CD4-positive, alpha-beta T cell treated with Interleukin-12 subunit alpha and Interleukin-12 subunit beta, for 1 hour (primary cell): ENCODE results near the gene ANO2.

Experiments
- DNase-seq: peaks from one replicate; pipeline ENCODE4 v3.0.0-alpha.2; 2020

The ANO2 gene

DNA sequence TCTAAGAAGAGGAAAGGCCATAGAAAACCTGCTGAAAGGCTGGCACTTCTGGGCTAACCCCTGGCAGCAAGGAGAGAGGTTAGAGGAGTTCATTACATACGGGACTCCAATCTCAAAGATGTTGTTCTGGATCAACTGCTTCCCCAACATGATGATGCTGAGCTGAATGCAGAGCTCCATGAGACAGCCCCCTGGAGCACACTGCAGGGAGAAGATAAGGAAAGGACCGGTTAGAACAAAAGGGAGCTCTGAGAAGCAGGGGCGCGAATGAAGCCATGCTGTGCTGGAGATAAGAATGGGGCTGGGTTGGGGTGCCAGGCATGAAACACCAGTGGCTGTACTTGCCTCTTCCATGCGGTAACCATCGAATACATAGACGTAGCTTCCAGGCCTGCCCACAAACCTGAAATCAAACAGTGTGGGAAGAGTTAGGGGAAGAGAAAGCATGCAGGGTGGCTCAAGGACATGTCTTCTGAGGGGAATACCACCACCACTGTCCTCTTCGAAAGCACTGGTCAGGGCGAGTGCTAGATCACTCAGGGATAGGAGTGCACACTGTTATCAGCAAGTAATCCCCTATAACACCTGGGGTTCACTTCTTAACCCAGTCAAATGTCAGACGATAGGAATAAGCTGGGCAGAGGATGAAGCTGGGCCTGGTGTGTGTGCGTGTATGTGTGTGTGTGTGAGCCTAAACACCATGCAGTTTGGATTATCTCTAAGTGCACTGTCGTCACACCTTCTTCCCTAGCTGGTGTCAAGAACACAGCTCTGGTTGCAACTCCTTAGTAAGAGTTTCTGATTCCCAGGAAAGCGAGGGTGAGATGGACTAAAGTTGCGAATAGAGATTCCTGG is 332.3 kb downstream of the ANO2 start:
- DNase-seq, result no peak

DNA sequence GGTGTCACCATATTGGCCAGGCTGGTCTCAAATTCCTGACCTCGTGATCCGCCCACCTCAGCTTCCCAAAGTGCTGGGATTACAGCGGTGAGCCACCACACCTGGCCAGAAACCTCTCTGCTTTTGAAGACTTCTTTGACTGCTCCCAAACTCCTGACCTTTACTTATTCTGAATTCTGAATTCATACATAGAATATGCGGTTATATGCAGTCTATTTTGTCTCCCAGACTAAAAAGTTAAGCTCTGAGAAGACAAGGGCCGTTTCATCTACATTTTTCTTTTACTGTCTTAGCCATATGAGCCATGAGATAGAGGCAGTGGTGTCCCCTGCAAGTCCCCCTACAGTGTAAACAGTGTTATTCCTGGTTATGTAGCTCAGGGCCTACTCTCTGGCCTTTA is 333.9 kb downstream of the ANO2 start:
- no peak for DNase-seq

DNA sequence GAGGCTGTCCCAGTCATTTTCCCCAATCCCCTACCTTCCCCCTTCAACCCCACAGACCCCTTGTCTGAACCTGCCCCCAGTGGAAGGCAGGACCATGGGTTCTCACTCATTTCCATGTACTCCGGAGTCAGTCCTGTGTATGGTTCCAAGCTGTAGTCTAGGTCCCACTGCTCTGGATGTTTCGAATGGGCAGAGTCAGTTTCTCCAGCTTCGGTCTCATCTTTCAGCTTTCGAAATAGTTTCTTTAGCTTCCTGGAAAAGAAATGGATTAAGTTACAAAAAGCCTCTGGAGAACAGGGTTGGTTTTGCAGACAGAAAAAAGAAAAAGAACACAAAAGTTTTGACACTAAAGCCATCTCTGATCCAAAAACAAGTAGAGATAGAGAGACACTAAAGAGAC is 345.7 kb downstream of the ANO2 start:
- DNase-seq, result no peak

DNA sequence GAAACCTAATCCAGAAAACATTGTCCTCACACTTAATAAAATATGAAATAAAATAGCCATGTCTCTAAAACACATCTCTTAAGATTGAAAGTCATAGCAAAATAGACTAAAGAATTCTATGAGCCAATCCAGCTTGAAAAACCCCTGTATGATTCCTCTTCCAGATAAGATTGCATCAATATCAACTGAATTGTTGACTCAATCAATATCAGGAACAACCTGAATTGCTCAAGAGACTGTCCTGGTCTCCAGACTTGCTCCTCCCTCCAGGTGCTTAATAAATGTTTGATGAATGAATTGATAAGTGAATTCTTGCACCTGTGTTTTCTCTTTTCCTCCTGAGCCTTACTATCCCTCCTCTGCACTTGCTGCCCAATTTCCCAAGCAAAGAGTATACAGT is 351.1 kb downstream of the ANO2 start:
- DNase-seq, result no peak

DNA sequence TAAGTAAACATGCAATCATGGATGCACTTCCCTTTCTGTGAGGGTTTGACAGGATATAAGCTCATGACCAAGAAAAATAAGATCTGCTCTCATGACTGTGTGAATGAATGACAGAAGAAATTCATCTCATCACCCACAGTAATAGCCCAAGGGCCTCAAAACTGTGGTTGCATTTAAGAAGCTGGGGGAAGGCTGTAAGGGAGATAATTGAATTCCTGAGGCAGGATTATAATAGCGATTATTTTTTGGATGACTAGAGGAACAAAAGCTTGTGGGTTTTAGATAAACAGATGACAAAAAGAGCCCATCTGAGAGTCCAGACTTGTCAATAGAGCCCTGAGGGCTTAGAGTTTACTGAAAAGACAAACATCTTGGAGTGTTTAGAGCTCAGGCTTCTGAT is 352.0 kb downstream of the ANO2 start:
- DNase-seq, result no peak

DNA sequence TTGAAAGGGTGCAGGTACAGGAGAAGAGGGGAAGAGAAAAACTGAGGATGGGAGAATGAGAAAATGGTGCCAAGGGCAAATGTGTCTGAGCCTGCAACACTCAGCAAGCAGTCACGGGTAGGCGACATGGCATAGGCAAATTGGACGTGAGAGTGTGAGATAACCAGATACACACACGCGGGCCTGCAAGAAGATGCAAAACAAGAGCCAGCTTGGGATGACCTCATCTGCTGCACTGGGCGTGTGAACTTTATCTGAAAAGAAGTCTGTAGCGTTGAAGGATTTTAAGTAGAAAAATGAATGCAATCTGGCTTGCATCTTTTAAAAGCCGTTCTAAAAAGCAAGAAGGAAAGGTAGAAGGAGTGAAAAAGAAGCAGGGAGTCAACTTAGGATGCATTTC is 352.7 kb downstream of the ANO2 start:
- no peak for DNase-seq

DNA sequence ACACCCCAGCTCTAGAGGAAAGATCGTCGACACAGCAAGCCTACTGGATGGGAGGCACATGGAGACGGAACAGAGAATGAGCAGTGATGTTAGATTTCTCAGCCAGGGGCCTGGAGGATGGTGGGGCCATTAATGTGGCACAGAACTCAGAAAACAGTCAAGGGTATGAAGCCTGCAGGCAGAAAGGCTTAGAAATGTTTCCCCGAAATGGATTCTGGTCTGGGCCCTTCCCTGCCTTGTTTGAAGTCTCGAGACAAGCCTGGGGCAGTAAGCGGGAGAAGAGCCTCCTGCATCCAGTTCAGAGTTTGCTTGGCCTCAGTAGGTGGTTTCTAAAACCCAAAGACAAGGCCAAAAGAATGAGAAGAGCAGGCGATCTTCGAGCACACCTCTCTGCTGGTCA is 354.7 kb downstream of the ANO2 start:
- no peak for DNase-seq

DNA sequence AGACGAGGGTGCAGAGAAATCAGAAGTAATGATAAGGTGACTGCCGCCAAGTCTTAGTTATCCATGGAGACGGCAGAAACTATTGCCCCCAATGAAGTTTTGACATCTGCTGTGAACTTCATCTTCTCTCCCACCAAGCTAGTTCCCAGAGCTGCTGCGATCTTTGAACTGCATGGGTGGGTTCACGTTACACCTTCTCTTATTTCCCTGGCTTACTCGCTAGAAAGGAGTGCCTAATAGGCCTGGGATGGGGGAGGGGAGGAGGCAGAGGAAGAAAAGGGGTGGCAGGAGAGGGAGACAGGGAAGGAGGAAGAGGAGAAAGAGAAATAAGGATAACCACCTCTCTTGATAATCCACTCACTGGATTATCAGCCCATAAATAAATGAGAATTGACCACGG is 356.0 kb downstream of the ANO2 start:
- DNase-seq, result no peak

DNA sequence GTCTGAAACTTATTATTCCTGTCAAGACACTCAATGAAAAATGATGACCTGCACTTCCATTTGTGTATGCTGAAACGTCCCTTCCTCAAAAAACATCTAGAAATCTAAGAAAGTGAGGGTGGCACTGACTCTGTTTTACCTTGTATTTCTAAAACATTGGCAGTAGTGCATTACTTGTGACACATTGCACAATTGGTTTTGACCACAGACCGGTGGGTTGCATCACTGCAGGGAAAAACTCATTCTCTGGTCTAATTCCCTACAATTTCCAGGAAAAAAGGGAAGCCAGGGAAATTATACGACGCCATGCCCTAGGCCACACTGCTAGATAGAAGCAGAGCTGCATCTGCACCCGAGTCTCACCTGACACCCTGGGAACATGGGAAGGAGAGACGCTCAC is 356.5 kb downstream of the ANO2 start:
- no peak for DNase-seq

DNA sequence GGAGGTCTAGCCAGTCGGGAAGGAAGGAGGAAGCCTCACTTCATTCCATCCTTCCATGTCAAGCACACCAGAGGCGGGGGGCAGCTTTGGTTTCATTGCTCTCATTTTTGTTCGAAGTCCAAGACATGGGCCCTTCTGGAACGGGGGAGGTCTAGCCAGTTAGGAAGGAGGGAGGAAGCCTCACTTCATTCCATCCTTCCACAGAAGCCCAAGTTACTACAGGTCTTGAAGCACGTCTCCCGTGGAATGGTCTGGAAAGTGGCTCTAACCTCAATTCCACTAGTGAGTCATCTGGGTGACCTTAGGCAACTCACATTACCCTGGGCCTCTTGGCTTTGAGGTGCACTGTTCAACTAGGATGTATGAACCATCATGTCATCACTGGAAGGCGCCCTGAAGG is 356.9 kb downstream of the ANO2 start:
- no peak for DNase-seq

DNA sequence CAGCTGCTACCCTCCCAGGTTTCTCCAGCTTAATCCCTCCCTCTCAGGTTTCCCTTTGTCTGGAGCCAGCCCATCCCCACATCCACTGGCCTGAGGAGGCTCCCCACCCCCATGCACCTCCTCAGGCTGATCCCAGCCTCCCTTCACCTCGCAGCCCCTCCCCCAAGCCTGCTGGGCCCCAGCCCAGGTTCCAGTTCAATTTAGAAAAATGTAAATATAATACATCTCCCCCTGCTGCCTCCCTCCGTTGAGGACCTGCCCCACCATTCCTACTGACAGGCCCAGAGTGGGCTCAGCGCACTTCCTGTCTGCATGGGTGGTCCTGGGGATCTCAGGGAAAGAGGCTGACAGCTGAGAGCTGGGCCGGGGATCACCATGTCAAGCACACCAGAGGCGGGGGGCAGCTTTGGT is 357.3 kb downstream of the ANO2 start:
- DNase-seq, result no peak

DNA sequence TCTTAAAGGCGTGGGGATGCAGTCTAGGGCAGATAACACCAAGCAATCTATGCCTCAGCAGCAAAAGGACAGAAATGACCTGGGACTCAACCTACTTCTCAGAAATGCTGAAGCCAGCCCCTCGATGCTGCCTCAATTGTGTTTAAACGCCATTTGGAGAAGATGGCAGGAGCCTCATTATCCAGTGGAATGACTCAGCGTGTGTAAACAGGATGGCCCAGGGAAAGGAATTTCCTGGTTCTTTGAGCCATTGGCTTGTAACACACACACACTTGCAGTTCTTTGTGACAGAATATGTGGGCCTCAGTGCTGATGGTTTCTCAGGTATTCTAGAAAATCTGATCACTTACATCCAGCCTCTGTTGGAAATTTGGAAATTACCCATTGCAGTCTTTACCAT is 358.9 kb downstream of the ANO2 start:
- no peak for DNase-seq

DNA sequence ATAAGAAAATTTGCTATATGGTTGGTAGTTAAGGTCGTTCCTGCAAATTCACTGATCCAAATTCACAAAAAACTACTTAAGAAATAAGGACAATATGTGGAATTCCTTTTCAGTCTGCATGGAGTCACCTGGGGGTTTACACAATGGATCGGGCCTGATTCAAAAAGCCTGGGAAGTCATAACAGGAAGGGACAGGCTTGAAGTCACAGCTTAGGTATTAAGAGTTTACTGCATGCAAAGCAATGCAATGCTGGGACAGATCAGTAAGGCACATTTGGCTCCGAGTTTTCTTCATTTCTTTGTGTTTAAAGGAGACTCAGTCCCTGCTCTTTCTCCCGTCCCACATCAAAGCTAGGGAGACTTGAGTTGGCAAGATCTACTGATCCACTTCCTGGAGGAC is 359.9 kb downstream of the ANO2 start:
- no peak for DNase-seq

DNA sequence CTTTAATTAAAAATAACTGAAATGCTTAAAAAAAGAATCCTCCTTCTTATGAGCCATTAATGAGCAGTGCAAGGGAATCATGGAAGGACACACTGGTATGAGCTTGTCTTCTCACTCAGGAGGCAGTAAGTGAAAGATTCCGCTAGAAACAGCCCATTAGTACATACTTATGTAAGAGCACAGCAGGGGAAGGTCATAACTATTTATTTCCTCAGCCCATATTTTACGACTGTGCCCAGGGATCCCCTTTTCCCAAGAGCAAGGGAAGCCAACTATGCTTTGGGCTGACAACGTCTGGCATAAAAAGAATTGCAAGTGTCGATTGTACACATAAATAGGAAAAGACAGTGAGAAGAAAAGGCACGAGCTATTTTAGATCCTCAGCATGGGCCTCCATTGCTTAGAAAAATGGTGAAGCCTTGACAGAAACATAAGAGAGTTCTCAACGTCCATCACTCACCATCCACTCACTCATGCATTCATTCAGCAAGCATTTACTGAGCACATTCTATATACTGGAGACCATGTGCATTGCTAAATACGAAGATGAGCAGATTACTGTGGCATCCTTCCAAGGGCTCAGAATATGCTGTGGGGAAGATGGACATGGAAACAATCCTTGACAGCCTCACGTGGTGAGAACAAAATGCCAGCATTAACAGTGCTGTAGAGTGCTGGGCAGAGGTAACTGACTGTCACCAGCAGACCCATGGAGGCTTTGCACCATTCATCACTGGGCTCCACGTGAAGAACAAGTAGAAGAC is 360.5 kb downstream of the ANO2 start:
- no peak for DNase-seq

DNA sequence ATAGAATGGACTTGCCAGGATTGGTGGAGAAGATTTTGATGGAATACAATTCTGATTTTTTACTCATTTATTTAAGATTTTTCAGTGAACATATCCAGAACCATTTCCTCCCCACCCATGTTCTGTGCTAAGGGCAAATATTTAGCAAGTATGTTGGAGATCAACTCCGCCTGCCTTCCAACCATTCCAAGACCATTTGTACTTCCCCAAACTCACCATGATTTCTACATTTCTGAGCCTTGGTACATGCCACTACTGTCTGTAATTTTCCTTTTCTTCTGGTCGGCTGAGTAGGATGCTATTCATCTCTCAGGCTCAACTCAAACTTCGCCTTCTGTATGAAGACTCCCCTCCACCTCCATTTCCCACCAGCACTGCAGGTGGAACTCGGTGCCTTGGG is 362.5 kb downstream of the ANO2 start:
- DNase-seq, result no peak

DNA sequence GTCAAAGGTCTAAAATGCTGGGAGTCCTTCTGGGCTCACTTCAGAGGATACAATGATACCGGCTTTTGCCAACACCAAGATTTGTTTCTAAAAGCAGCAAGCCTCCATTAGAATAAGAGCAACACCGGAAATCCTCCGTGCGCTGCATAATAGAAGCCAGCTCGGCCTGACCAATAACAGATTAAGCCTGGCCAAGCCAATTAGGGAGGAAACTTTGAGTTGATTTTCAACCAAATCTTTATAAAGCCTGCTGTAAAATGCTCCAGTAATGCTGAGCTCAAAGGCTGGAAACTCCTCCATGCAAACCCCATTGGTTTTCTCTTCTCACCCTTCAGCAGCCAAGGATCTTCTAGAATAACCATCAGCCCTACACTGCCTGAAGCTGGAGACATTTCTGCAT is 363.0 kb downstream of the ANO2 start:
- DNase-seq, result no peak

DNA sequence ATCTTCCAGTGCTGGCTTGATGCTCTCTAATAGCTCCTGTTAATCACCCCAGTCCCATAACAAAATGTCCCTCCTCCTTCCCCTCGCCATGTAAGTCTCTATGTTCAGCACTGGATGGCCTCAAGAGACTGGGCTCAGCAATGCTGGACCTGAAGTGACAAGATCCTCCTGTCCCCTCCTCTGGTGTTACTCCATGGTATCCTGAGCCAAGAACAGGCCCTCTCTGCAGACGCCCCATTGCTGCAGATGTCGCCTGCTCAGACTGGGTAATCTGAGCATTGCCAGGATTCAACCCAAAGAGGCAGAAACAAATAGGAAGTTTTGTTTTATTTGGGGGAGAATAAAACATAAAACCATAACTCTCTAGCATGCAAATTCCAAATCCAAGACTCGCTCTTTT is 363.4 kb downstream of the ANO2 start:
- DNase-seq, result no peak

DNA sequence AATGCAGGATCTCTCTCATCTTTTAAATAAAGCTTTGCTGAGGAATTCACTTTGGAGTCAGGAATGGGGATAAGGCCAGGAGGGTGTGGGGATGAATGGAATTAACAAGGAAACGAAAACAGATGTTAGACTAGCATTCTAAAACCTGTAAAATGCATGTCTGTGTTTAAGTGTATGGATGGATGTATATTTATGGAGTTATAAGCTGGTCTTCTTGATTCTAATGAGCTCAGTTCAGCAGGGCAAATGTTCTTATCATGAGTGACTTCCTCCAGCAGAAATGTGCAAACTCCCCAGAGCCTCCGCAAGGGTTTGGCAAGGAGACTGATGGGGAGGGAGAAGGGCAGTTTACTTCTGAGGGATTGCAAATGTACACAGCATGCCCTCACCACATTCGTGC is 364.0 kb downstream of the ANO2 start:
- DNase-seq, result no peak

DNA sequence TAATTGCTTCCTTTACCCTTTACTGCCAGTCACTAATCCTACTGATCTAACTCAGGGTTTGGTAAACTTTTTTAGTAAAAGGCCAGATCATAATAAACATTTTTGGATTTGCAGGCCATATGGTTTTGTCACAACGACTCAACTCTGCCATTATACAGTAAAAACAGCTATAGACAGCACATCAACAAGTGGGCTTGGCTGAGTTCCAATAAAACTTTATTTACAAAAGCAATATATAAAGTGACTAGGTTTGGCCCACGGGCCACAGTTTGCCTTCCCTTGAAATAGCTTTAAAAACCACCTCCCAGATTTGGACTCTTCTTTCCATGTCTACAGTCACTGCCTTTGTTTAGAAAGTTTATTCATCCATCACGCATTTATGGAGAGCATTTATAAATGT is 366.3 kb downstream of the ANO2 start:
- no peak for DNase-seq

DNA sequence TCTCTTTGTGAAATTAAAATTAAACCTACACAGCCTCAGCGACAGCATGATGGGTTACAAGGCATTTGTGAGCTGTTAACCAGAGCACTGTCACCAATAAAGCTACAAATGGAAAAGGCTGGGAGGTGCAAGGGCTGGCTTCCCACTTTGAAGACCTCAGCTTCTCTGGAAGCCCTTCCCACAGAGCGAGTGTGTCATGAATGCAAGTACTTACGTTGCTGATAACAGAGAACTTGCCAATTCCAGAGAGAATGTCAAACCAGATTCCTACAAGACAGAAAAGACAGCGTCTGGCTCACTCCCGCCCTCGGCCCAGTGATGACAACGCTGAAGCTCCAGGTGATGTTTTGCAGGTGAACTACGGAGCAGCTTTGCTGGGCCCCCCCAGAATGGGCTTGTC is 367.3 kb downstream of the ANO2 start:
- DNase-seq, result no peak

DNA sequence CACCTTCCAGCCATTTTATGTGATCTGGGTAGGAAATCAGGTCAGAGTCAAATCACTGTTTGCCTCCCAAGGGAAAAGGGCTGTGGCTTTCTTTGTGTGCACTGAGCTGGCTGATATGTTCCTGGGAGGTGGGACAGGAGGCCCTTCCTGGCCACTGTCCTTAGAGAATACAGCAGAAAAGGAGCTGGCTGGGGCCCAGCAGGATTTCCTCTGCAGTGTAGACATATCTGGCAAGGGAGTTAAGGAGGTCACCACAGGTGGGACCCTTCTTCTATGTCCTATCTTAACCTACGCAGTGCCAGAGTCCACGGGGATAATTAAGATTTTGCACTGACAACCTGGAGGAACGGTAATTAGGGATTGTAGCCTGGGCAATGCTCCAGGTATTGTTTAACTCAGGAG is 367.8 kb downstream of the ANO2 start:
- DNase-seq, result no peak

DNA sequence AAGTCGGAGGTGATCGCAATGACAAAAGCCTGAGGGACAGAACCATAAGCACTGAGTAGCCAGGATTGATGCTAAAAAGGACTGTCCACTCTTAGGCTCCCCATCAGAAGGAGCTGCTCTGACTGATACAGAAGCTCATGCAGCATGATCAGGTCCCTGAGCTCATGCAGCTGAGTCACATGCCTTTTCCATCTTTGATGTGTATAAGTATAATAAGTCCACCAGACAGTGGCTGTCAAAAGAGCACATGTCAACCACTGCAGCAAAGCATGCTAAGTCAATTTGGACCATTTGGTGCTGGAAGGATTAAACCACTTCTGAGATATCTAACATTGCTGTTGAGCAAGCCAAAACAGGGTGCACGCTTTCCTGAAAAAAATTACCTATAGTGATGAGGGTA is 369.1 kb downstream of the ANO2 start:
- DNase-seq, result no peak

DNA sequence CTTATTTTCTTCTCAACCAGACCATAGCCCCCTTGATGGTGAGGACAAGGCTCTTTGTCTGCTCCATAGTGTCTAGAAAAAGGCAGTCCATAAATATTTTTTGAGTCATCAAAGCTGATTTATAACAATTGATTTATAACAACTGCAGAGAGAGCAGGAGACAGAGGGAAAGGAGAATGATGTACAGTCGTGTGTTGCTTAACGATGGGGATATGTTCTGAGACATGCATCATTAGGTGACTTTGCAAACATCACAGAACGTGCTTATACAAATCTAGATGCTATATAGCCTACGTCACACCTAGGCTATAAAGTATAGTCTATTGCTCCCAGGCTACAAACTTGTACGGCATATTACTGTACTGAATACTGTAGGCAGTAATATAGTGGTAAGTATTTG is 369.8 kb downstream of the ANO2 start:
- DNase-seq, result no peak

DNA sequence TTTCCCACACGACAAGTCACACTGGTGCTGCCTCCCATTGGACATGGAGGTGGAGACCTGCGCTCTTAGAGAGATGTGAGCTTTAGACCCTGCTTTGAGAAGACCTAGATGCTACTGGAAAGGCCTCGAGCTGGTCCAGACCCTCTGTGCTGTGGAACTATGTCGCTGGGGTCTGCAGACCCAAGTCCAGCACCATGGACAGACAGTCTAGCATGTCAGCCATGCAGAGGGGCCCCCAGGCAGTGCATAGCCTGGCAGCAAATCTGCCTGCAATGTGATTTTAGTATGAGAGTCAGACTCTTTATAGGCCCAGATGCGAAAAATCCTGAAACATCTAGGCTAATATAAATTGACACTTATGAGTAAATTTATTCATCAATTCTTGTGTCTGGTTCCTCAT is 371.7 kb downstream of the ANO2 start:
- no peak for DNase-seq

DNA sequence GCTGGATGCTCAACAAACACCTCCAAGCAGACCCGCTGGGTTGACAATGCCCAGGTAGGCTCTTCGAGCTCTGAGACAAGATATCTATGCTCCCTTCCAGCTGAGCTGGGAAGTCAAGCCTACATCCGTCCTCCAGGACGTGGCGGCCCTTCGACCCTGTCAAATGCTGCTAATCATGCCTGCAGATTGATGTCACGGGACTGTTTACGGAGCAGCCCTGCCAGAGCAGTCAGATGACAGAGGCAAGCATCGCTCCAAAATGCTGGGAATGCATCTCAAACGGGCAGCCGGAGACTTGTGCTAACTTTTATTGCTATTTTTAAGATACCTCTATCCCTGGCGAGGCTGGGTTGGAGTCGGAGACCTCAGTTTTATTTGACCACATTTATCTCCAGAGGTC is 373.9 kb downstream of the ANO2 start:
- no peak for DNase-seq
